HepG2 (cell line): Measurements from ENCODE around the gene EGFR. TPM values are rescaled to one million over a fixed set of nuclear protein-coding genes. Genes with fewer than 3 reads are reported as not detected.

Experiments used
- ATAC-seq: fragments of 200-7000 bp; cut with Tn5 transposase; 3 replicates; pipeline ENCODE4 v1.9.1; 2020; ENCODE audit warnings: mild to moderate bottlenecking, moderate library complexity
- BruUV-seq: library from RNA; stranded (reverse); fragments of 400-500 nt; replicated peaks from 2 replicates; lab custom pipeline; 2021; lab: Mats Ljungman, UMichigan
- CTCF ChIA-PET: fragments of 300-600 bp; formaldehyde crosslinking; extraction: SDS; loops from one replicate; lab custom pipeline; 2021; ENCODE audit warnings: low total read pairs, inconsistent platforms, low intra/inter-chr PET ratio; lab: Yijun Ruan, JAX
- POLR2A ChIA-PET: fragments of 350-600 bp; sonication (Branson Sonifier 250); formaldehyde crosslinking; loops from one replicate; lab custom pipeline; 2020; ENCODE audit warnings: antibody characterized with exemption, inconsistent platforms; lab: Yijun Ruan, JAX
- DNase-seq: peaks from one replicate; pipeline ENCODE4 v3.0.0-alpha.2; 2015; ENCODE audit warnings: low spot score
- FAIRE-seq: peaks from 3 replicates; lab custom pipeline; 2011; peaks lifted over from hg19 to GRCh38; lab: Jason Lieb, UNC
- H2AFZ ChIP-seq: one replicate; pipeline ENCODE4 v1.6.1; 2011; ENCODE audit warnings: low read length, inconsistent platforms
- H3K27ac ChIP-seq: fragments of 300-600 bp; 3 replicates; pipeline ENCODE4 v1.8.0; 2011; ENCODE audit warnings: mixed run types, mild to moderate bottlenecking, mixed read lengths, low read length, inconsistent platforms; ENCODE audit not compliant: insufficient read depth; ENCODE audit errors: extremely low read length
- H3K27me3 ChIP-seq, 2 experiments: fragments of 200-600 bp in 1 of 2; 2 replicates in 1 of 2; 3 replicates in 1 of 2; pipeline versions ENCODE4 v1.6.0 to v1.8.0; 2011; ENCODE audit warnings: low read length in 2 of 2, mild to moderate bottlenecking in 2 of 2, moderate library complexity in 2 of 2, inconsistent platforms in 1 of 2; ENCODE audit not compliant: insufficient read depth in 2 of 2, control insufficient read depth in 1 of 2
- H3K36me3 ChIP-seq, 2 experiments: fragments of 200-600 bp in 1 of 2; replicated peaks in 1 of 2; 2 replicates in 1 of 2; 3 replicates in 1 of 2; pipeline versions ENCODE4 v1.5.1 to v1.8.0; 2011; ENCODE audit warnings: low read length in 2 of 2, inconsistent platforms in 1 of 2; ENCODE audit not compliant: insufficient read depth in 2 of 2, control insufficient read depth in 1 of 2
- H3K4me1 ChIP-seq: 2 replicates; pipeline ENCODE4 v1.5.1; 2012; ENCODE audit warnings: low read length, inconsistent platforms; ENCODE audit not compliant: insufficient read depth
- H3K4me2 ChIP-seq: 2 replicates; pipeline ENCODE4 v1.6.0; 2011; ENCODE audit warnings: low read depth, low read length, inconsistent platforms
- H3K4me3 ChIP-seq, 3 experiments: fragments of 200-600 bp in 1 of 3; sonication (generic), shearing (Covaris generic) in 1 of 3; replicated peaks in 1 of 3; 2 replicates each; pipeline ENCODE4 v1.5.1; 2011 to 2016; ENCODE audit warnings: low read length in 3 of 3, inconsistent platforms in 2 of 3, low read depth in 2 of 3, mild to moderate bottlenecking in 2 of 3, control low read depth in 1 of 3, mixed read lengths in 1 of 3; ENCODE audit not compliant: insufficient read depth in 1 of 3
- H3K79me2 ChIP-seq: one replicate; pipeline ENCODE4 v1.6.1; 2011; ENCODE audit warnings: low read length, inconsistent platforms; ENCODE audit not compliant: insufficient read depth
- H3K9ac ChIP-seq: 2 replicates; pipeline ENCODE4 v1.6.0; 2011; ENCODE audit warnings: mild to moderate bottlenecking, low read depth, low read length, inconsistent platforms; ENCODE audit not compliant: insufficient read depth
- H3K9me3 ChIP-seq: 2 replicates; pipeline ENCODE4 v1.5.1; 2012; ENCODE audit warnings: mild to moderate bottlenecking, low read length
- H4K20me1 ChIP-seq: 2 replicates; pipeline ENCODE4 v1.6.0; 2011; ENCODE audit warnings: inconsistent platforms, mild to moderate bottlenecking, low read length, moderate library complexity; ENCODE audit not compliant: insufficient read depth
- ATRX ChIP-seq: sonication (generic); formaldehyde crosslinking; IDR thresholded peaks from 2 replicates; pipeline ENCODE4 v1.4.0; 2020; ENCODE audit warnings: missing genetic modification reagents, borderline replicate concordance
- BCLAF1 ChIP-seq: fragments of 450-650 bp; IDR thresholded peaks from 2 replicates; pipeline ENCODE4 v1.6.1; 2017; ENCODE audit warnings: mild to moderate bottlenecking
- ETV6 ChIP-seq: sonication (generic); formaldehyde crosslinking; conservative IDR thresholded peaks from 2 replicates; pipeline ENCODE4 v1.4.0; 2020; ENCODE audit warnings: missing genetic modification reagents
- GABPB1 ChIP-seq: IDR thresholded peaks from 2 replicates; pipeline ENCODE4 v1.6.1; 2016; ENCODE audit warnings: mild to moderate bottlenecking, missing genetic modification reagents, moderate library complexity, missing compliant biosample characterization
- MBD4 ChIP-seq: IDR thresholded peaks from 2 replicates; pipeline ENCODE4 v1.6.1; 2012; ENCODE audit warnings: low read length, inconsistent platforms, borderline replicate concordance
- MTA3 ChIP-seq: sonication (generic); formaldehyde crosslinking; IDR thresholded peaks from 2 replicates; pipeline ENCODE4 v1.4.0; 2020; ENCODE audit warnings: missing genetic modification reagents
- U2AF2 ChIP-seq: fragments of 200-400 bp; formaldehyde crosslinking; IDR thresholded peaks from 2 replicates; pipeline ENCODE4 v1.6.1; 2017; ENCODE audit warnings: low read depth, mild to moderate bottlenecking, low read length
- ZNF30 ChIP-seq: sonication (generic); formaldehyde crosslinking; IDR thresholded peaks from 2 replicates; pipeline ENCODE4 v1.5.0; 2020; ENCODE audit warnings: mild to moderate bottlenecking, missing genetic modification reagents
- ZNF335 ChIP-seq: sonication (generic); formaldehyde crosslinking; IDR thresholded peaks from 2 replicates; pipeline ENCODE4 v1.4.0; 2020; ENCODE audit warnings: missing genetic modification reagents
- ZNF605 ChIP-seq: sonication (generic); formaldehyde crosslinking; IDR thresholded peaks from 2 replicates; pipeline ENCODE4 v1.8.0; 2022; ENCODE audit warnings: mild to moderate bottlenecking, missing genetic modification reagents
- WGBS: methylation state at CpG from one replicate; pipeline ENCODE4 v1.1.6; 2017; ENCODE audit warnings: low lambda C conversion rate; 5-methylcytosine and 5-hydroxymethylcytosine counted together
- in situ Hi-C: cut with HindIII; loops from 2 replicates; pipeline ENCODE4 v1.10.0; 2017; ENCODE audit warnings: low pct_unique_long_range_greater_than_20kb; ENCODE audit not compliant: extremely low pct_ligation_motif_present
- intact Hi-C: fragments of 100-400 bp; cut with micrococcal nuclease; formaldehyde crosslinking; loops from one replicate; pipeline ENCODE4 v1.10.0; 2022; ENCODE audit not compliant: unreplicated experiment
- polyA plus RNA-seq, 8 experiments: library from polyadenylated mRNA; depleted of rRNA in 3 of 8; stranded (reverse) in 7 of 8; unstranded in 1 of 8; fragments of >200 nt; fragmentation: Illumina TruSeq in 4 of 8; extraction: Trizol in 4 of 8; gene quantifications; 2 replicates each; pipeline versions ENCODE4 v1.2.1 to v1.2.3, GENCODE V29; 2011 to 2016; ENCODE audit warnings: low read depth in 4 of 8, missing spikeins in 1 of 8, mixed read lengths in 1 of 8; ENCODE audit not compliant: insufficient read depth in 1 of 8
- total RNA-seq, 5 experiments: library from RNA; depleted of rRNA; stranded (reverse); fragments of >200 nt; fragmentation: Illumina TruSeq; extraction: Trizol; gene quantifications; 2 replicates each; pipeline ENCODE4 v1.2.3, GENCODE V29; 2016; ENCODE audit warnings: low read depth in 1 of 5

The EGFR gene
- total and polyA plus RNA-seq, 2 of the 13 experiments (the other 11 are each of a cell fraction or from before 2014, with no cell fraction given), result 7.0 to 10.0 TPM

DNA sequence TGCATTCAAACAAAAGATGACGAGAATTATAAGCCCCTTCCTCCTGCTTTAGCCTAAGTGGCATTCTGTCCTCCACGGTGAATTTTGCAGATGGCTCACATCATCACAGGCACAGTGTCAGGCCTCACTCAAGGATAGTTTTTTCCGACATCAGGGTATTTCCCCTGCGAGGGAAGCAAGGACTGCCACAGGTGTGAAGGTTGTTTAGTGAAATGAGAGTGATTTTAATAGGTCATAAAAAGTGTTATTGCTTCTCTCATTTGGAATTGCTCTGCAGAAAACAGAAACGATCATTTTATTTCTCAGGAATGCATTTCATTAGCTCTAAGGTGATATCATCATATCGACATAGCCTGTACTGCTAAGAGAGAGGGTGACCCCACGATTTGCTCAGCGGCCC, 217.7 kb downstream of the EGFR start:
- Histone ChIP-seq H3K4me2 (no peak overlapping the region), H3K36me3 (no peaks in the 10 kb centered on the region), H2AFZ (no peak overlapping the region), H3K4me3 (no peak overlapping the region), H3K27me3 (peaks cover 3 to 53% of the 10 kb centered on the region in 2 experiments), H3K79me2 (no peaks in the 10 kb centered on the region), H3K4me1 (no peaks in the 10 kb centered on the region), H4K20me1 (no peaks in the 10 kb centered on the region), H3K27ac (no peak overlapping the region), H3K9me3 (no peaks in the 10 kb centered on the region), H3K9ac (no peak overlapping the region)
- intact Hi-C loops, result no loop called here
- no TSS peak for BruUV-seq
- FAIRE-seq (no peak), DNase-seq (no peak), ATAC-seq (no peak)
- TF ChIP-seq GABPB1 (CRISPR knock-in tag) (no peak), ZNF605 (CRISPR knock-in tag) (no peak), MBD4 (no peak)
- WGBS, result 14% methylated on average over 8 of the region's 8 CpGs
- POLR2A ChIA-PET, result no interaction called here
- in situ Hi-C loops, result no loop called here
- CTCF ChIA-PET, result no interaction called here

DNA sequence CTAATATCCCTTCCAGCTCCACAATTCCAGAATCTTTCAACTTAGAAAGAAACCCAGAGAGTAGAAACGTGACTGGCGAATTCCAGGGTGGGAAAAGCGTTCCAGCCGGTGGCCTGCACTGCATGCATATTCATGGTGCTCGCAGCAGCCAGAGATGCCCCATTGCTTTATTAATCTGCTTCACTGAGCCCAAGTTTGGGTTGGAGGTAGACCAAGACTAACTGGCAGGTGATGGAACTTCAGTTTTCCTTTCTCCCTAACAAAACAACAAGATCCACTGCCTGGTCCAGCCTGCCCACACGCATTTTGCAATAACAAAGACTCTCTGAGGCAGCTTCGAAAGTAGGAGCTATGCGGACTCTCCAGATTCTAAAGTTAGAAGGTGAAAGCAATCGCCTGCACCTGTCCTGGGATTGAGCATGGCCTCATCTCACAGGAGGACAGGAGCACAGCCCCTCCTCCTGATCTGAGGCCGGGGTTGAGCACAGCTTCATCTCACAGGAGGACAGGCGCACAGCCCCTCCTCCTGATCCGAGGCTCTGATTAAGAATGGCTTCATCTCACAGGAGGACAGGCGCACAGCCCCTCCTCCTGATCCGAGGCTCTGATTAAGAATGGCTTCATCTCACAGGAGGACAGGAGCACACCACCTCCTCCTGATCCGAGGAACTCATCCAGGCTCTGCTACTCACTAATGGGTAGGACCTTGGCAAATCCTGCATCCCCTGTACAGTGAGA, 218.5 kb downstream of the EGFR start:
- Histone ChIP-seq H3K36me3 (no peaks in the 10 kb centered on the region), H4K20me1 (no peaks in the 10 kb centered on the region), H3K9me3 (no peaks in the 10 kb centered on the region), H3K9ac (no peak overlapping the region), H3K27ac (no peak overlapping the region), H2AFZ (no peak overlapping the region), H3K4me3 (no peak overlapping the region), H3K4me2 (no peak overlapping the region), H3K27me3 (peaks cover 3 to 60% of the 10 kb centered on the region in 2 experiments), H3K4me1 (no peaks in the 10 kb centered on the region)
- DNase-seq (no peak), ATAC-seq (no peak), FAIRE-seq (no peak)
- BruUV-seq, result no TSS peak
- POLR2A ChIA-PET, result no interaction called here
- intact Hi-C loops, result no loop called here
- 42% methylated on average over 12 of the region's 15 CpGs for WGBS
- no peak for TF ChIP-seq MTA3
- TF ChIP-seq ATRX (CRISPR knock-in tag), result no peak
- no peak for TF ChIP-seq ETV6 (CRISPR knock-in tag)
- TF ChIP-seq U2AF2, result no peak
- TF ChIP-seq BCLAF1, result no peak
- no peak for TF ChIP-seq ZNF335 (CRISPR knock-in tag)
- TF ChIP-seq ZNF30 (CRISPR knock-in tag), result no peak
- TF ChIP-seq, all 625 proteins: peak for 0
- CTCF ChIA-PET, result no interaction called here
- H3K79me2 ChIP-seq, result no peaks in the 10 kb centered on the region
- in situ Hi-C loops, result no loop called here
